ENCODE data around the gene CELF4.

Gene CELF4

GRCh38 chr18:37497853-37498518 is 67.6 kb downstream of the CELF4 start:
- Histone ChIP-seq H3K27me3 (replicated peaks; ENCODE audit: control insufficient read depth, insufficient read depth, low read length, poor library complexity, severe bottlenecking) (no peaks in the 10 kb centered on the region), H3K4me1 (ENCODE audit: control insufficient read depth, insufficient read depth, low read length, poor library complexity, severe bottlenecking) (no peaks in the 10 kb centered on the region), H3K27ac (ENCODE audit: insufficient read depth, low read length, poor library complexity, severe bottlenecking) (no peak overlapping the region), H3K4me3 (ENCODE audit: insufficient read depth, low read depth, low read length, poor library complexity, severe bottlenecking) (no peak overlapping the region), H3K9me3 (ENCODE audit: control insufficient read depth, low read length) (no peaks in the 10 kb centered on the region), H3K36me3 (ENCODE audit: control insufficient read depth, insufficient read depth, low read length) (no peaks in the 10 kb centered on the region)
- no peak for DNase-seq

GRCh38 chr18:37496568-37496967 is 69.0 kb downstream of the CELF4 start:
- no peaks in the 10 kb centered on the region for H3K9me3 ChIP-seq (ENCODE audit: control insufficient read depth, low read length)
- no peaks in the 10 kb centered on the region for H3K4me1 ChIP-seq (ENCODE audit: control insufficient read depth, insufficient read depth, low read length, poor library complexity, severe bottlenecking)
- no peak for DNase-seq
- H3K4me3 ChIP-seq (ENCODE audit: insufficient read depth, low read depth, low read length, poor library complexity, severe bottlenecking), result no peak overlapping the region
- no peaks in the 10 kb centered on the region for H3K27me3 ChIP-seq (replicated peaks; ENCODE audit: control insufficient read depth, insufficient read depth, low read length, poor library complexity, severe bottlenecking)
- H3K27ac ChIP-seq (ENCODE audit: insufficient read depth, low read length, poor library complexity, severe bottlenecking), result no peak overlapping the region
- no peaks in the 10 kb centered on the region for H3K36me3 ChIP-seq (ENCODE audit: control insufficient read depth, insufficient read depth, low read length)

GRCh38 chr18:37495354-37495753 is 70.2 kb downstream of the CELF4 start:
- no peaks in the 10 kb centered on the region for H3K4me1 ChIP-seq (ENCODE audit: control insufficient read depth, insufficient read depth, low read length, poor library complexity, severe bottlenecking)
- H3K4me3 ChIP-seq (ENCODE audit: insufficient read depth, low read depth, low read length, poor library complexity, severe bottlenecking), result no peak overlapping the region
- no peaks in the 10 kb centered on the region for H3K36me3 ChIP-seq (ENCODE audit: control insufficient read depth, insufficient read depth, low read length)
- no peak for DNase-seq
- H3K27me3 ChIP-seq (replicated peaks; ENCODE audit: control insufficient read depth, insufficient read depth, low read length, poor library complexity, severe bottlenecking), result no peaks in the 10 kb centered on the region
- H3K27ac ChIP-seq (ENCODE audit: insufficient read depth, low read length, poor library complexity, severe bottlenecking), result no peak overlapping the region
- H3K9me3 ChIP-seq (ENCODE audit: control insufficient read depth, low read length), result no peaks in the 10 kb centered on the region

GRCh38 chr18:37494406-37494805 is 71.2 kb downstream of the CELF4 start:
- Histone ChIP-seq H3K9me3 (ENCODE audit: control insufficient read depth, low read length) (no peaks in the 10 kb centered on the region), H3K4me3 (ENCODE audit: insufficient read depth, low read depth, low read length, poor library complexity, severe bottlenecking) (no peak overlapping the region), H3K4me1 (ENCODE audit: control insufficient read depth, insufficient read depth, low read length, poor library complexity, severe bottlenecking) (no peaks in the 10 kb centered on the region), H3K27ac (ENCODE audit: insufficient read depth, low read length, poor library complexity, severe bottlenecking) (no peak overlapping the region), H3K36me3 (ENCODE audit: control insufficient read depth, insufficient read depth, low read length) (no peaks in the 10 kb centered on the region), H3K27me3 (replicated peaks; ENCODE audit: control insufficient read depth, insufficient read depth, low read length, poor library complexity, severe bottlenecking) (no peaks in the 10 kb centered on the region)
- no peak for DNase-seq

- Histone ChIP-seq H3K4me3 (ENCODE audit: insufficient read depth, low read depth, low read length, poor library complexity, severe bottlenecking) (no peak overlapping the region), H3K27me3 (replicated peaks; ENCODE audit: control insufficient read depth, insufficient read depth, low read length, poor library complexity, severe bottlenecking) (no peaks in the 10 kb centered on the region), H3K9me3 (ENCODE audit: control insufficient read depth, low read length) (no peaks in the 10 kb centered on the region), H3K4me1 (ENCODE audit: control insufficient read depth, insufficient read depth, low read length, poor library complexity, severe bottlenecking) (no peaks in the 10 kb centered on the region), H3K27ac (ENCODE audit: insufficient read depth, low read length, poor library complexity, severe bottlenecking) (no peak overlapping the region), H3K36me3 (ENCODE audit: control insufficient read depth, insufficient read depth, low read length) (no peaks in the 10 kb centered on the region)
- DNase-seq, result no peak
These were observed 72.2 kb downstream of the CELF4 start for GRCh38 chr18:37493352-37493935.

GRCh38 chr18:37492952-37493351 is 72.6 kb downstream of the CELF4 start:
- Histone ChIP-seq H3K4me3 (ENCODE audit: insufficient read depth, low read depth, low read length, poor library complexity, severe bottlenecking) (no peak overlapping the region), H3K27ac (ENCODE audit: insufficient read depth, low read length, poor library complexity, severe bottlenecking) (no peak overlapping the region), H3K27me3 (replicated peaks; ENCODE audit: control insufficient read depth, insufficient read depth, low read length, poor library complexity, severe bottlenecking) (no peaks in the 10 kb centered on the region), H3K9me3 (ENCODE audit: control insufficient read depth, low read length) (no peaks in the 10 kb centered on the region), H3K4me1 (ENCODE audit: control insufficient read depth, insufficient read depth, low read length, poor library complexity, severe bottlenecking) (no peaks in the 10 kb centered on the region), H3K36me3 (ENCODE audit: control insufficient read depth, insufficient read depth, low read length) (no peaks in the 10 kb centered on the region)
- DNase-seq, result no peak

- no peak overlapping the region for H3K4me3 ChIP-seq (ENCODE audit: insufficient read depth, low read depth, low read length, poor library complexity, severe bottlenecking)
- H3K27me3 ChIP-seq (replicated peaks; ENCODE audit: control insufficient read depth, insufficient read depth, low read length, poor library complexity, severe bottlenecking), result peaks cover 8% of the 10 kb centered on the region
- H3K4me1 ChIP-seq (ENCODE audit: control insufficient read depth, insufficient read depth, low read length, poor library complexity, severe bottlenecking), result no peaks in the 10 kb centered on the region
- H3K36me3 ChIP-seq (ENCODE audit: control insufficient read depth, insufficient read depth, low read length), result no peaks in the 10 kb centered on the region
- no peaks in the 10 kb centered on the region for H3K9me3 ChIP-seq (ENCODE audit: control insufficient read depth, low read length)
- no peak overlapping the region for H3K27ac ChIP-seq (ENCODE audit: insufficient read depth, low read length, poor library complexity, severe bottlenecking)
- DNase-seq, result no peak
These were observed 74.1 kb downstream of the CELF4 start for GRCh38 chr18:37491526-37491925.

- H3K27me3 ChIP-seq (replicated peaks; ENCODE audit: control insufficient read depth, insufficient read depth, low read length, poor library complexity, severe bottlenecking), result peaks cover 19% of the 10 kb centered on the region
- H3K4me1 ChIP-seq (ENCODE audit: control insufficient read depth, insufficient read depth, low read length, poor library complexity, severe bottlenecking), result peaks cover 3% of the 10 kb centered on the region
- H3K4me3 ChIP-seq (ENCODE audit: insufficient read depth, low read depth, low read length, poor library complexity, severe bottlenecking), result no peak overlapping the region
- H3K27ac ChIP-seq (ENCODE audit: insufficient read depth, low read length, poor library complexity, severe bottlenecking), result no peak overlapping the region
- no peak for DNase-seq
- no peaks in the 10 kb centered on the region for H3K9me3 ChIP-seq (ENCODE audit: control insufficient read depth, low read length)
- H3K36me3 ChIP-seq (ENCODE audit: control insufficient read depth, insufficient read depth, low read length), result no peaks in the 10 kb centered on the region
These were observed 75.6 kb downstream of the CELF4 start for GRCh38 chr18:37489998-37490397.

- H3K36me3 ChIP-seq (ENCODE audit: control insufficient read depth, insufficient read depth, low read length), result no peaks in the 10 kb centered on the region
- no peaks in the 10 kb centered on the region for H3K9me3 ChIP-seq (ENCODE audit: control insufficient read depth, low read length)
- peaks cover 3% of the 10 kb centered on the region for H3K4me1 ChIP-seq (ENCODE audit: control insufficient read depth, insufficient read depth, low read length, poor library complexity, severe bottlenecking)
- H3K27ac ChIP-seq (ENCODE audit: insufficient read depth, low read length, poor library complexity, severe bottlenecking), result no peak overlapping the region
- no peak overlapping the region for H3K4me3 ChIP-seq (ENCODE audit: insufficient read depth, low read depth, low read length, poor library complexity, severe bottlenecking)
- peaks cover 19% of the 10 kb centered on the region for H3K27me3 ChIP-seq (replicated peaks; ENCODE audit: control insufficient read depth, insufficient read depth, low read length, poor library complexity, severe bottlenecking)
- DNase-seq, result no peak
These were observed 76.6 kb downstream of the CELF4 start for GRCh38 chr18:37489011-37489410.

GRCh38 chr18:37487400-37487867 is 78.2 kb downstream of the CELF4 start:
- H3K36me3 ChIP-seq (ENCODE audit: control insufficient read depth, insufficient read depth, low read length), result no peaks in the 10 kb centered on the region
- no peak for DNase-seq
- H3K9me3 ChIP-seq (ENCODE audit: control insufficient read depth, low read length), result no peaks in the 10 kb centered on the region
- no peak overlapping the region for H3K27ac ChIP-seq (ENCODE audit: insufficient read depth, low read length, poor library complexity, severe bottlenecking)
- peaks cover 19% of the 10 kb centered on the region for H3K27me3 ChIP-seq (replicated peaks; ENCODE audit: control insufficient read depth, insufficient read depth, low read length, poor library complexity, severe bottlenecking)
- peaks cover 3% of the 10 kb centered on the region for H3K4me1 ChIP-seq (ENCODE audit: control insufficient read depth, insufficient read depth, low read length, poor library complexity, severe bottlenecking)
- no peak overlapping the region for H3K4me3 ChIP-seq (ENCODE audit: insufficient read depth, low read depth, low read length, poor library complexity, severe bottlenecking)

Measured in effector memory CD4-positive, alpha-beta T cell (primary cell).